Measurements from ENCODE around the gene RANBP2. TPM values are rescaled to one million over a fixed set of nuclear protein-coding genes. Genes with fewer than 3 reads are reported as not detected.

The RANBP2 gene
- total and polyA plus RNA-seq, 9 of the 15 experiments (the other 6 are each of a cell fraction or from before 2014, with no cell fraction given) = 11.7 to 97.4 (median 48.1) TPM

DNA sequence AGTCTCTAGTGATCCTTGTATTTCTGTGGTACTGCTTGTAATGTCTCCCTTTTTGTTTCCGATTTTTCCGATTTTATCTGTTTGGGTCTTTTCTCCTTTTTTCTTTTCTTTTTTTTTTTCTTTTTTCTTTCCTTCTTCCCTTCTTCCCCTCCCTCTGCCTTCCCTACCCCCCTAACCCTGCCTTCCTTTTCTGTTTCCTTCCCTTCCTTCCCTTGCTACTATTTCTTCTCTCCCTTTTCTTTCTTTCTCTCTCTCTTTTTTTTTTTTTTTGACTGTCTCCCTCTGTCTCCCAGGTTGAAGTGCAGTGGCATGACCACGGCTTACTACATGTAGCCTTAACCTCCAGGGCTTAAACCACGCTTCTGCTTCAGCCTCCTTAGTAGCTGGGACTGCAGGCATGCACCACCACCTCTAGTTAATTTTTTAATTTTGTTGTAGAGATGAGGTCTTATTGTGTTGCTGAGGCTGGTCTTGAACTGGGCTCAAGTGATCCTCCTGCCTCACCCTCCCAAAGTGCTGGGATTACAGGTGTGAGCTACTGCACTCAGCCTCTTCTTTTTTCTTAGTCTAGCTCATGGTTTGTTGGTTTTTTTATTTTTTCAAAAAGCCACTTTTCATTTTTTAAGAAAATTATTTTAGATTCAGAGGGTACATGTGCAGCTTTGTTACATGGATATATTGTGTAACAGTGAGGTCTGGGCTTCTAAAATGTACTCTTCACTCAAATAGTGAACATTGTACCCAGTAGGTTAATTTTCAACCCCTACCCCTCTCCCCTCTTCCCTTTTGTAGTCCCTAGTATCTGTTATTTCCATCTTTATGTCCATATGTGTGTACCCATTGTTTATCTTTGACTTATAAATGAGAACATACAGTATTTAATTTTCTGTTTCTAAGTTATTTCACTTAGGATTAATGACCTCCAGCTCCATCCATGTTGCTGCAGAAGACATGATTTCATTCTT is 92.0 kb downstream of the RANBP2 start (continued):
- TF ChIP-seq, protein P1, sequence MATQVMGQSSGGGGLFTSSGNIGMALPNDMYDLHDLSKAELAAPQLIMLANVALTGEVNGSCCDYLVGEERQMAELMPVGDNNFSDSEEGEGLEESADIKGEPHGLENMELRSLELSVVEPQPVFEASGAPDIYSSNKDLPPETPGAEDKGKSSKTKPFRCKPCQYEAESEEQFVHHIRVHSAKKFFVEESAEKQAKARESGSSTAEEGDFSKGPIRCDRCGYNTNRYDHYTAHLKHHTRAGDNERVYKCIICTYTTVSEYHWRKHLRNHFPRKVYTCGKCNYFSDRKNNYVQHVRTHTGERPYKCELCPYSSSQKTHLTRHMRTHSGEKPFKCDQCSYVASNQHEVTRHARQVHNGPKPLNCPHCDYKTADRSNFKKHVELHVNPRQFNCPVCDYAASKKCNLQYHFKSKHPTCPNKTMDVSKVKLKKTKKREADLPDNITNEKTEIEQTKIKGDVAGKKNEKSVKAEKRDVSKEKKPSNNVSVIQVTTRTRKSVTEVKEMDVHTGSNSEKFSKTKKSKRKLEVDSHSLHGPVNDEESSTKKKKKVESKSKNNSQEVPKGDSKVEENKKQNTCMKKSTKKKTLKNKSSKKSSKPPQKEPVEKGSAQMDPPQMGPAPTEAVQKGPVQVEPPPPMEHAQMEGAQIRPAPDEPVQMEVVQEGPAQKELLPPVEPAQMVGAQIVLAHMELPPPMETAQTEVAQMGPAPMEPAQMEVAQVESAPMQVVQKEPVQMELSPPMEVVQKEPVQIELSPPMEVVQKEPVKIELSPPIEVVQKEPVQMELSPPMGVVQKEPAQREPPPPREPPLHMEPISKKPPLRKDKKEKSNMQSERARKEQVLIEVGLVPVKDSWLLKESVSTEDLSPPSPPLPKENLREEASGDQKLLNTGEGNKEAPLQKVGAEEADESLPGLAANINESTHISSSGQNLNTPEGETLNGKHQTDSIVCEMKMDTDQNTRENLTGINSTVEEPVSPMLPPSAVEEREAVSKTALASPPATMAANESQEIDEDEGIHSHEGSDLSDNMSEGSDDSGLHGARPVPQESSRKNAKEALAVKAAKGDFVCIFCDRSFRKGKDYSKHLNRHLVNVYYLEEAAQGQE (IDR thresholded peaks at IDR 0.05; ENCODE audit: borderline replicate concordance) = no peak
- TF ChIP-seq, protein P1 (CRISPR knock-in tag; IDR thresholded peaks at IDR 0.05; ENCODE audit: low read depth) = no peak
- TF ChIP-seq ZNF124 (CRISPR knock-in tag; IDR thresholded peaks at IDR 0.05) (no peak), TEAD2 (tag; IDR thresholded peaks at IDR 0.05) (no peak), MYBL2 (IDR thresholded peaks at IDR 0.05; ENCODE audit: low read depth) (no peak), MYBL2 (CRISPR knock-in tag; IDR thresholded peaks at IDR 0.05; ENCODE audit: borderline replicate concordance) (no peak), ZNF347 (CRISPR knock-in tag; IDR thresholded peaks at IDR 0.05; ENCODE audit: low read depth) (no peak), XRCC4 (IDR thresholded peaks at IDR 0.05; ENCODE audit: extremely low read depth, insufficient read depth, insufficient read length) (no peak)
- TF ChIP-seq, protein P2, sequence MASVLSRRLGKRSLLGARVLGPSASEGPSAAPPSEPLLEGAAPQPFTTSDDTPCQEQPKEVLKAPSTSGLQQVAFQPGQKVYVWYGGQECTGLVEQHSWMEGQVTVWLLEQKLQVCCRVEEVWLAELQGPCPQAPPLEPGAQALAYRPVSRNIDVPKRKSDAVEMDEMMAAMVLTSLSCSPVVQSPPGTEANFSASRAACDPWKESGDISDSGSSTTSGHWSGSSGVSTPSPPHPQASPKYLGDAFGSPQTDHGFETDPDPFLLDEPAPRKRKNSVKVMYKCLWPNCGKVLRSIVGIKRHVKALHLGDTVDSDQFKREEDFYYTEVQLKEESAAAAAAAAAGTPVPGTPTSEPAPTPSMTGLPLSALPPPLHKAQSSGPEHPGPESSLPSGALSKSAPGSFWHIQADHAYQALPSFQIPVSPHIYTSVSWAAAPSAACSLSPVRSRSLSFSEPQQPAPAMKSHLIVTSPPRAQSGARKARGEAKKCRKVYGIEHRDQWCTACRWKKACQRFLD (CRISPR knock-in tag; IDR thresholded peaks at IDR 0.05) = no peak
